H1 (cell line): ENCODE measurements around the gene ROBO4.

ENCODE experiments used
- BRCA1 ChIP-seq: IDR thresholded peaks from 2 replicates; pipeline ENCODE4 v1.6.1; 2012; ENCODE audit warnings: low read depth, low read length, improper control_type of control experiment
- CHD1 ChIP-seq: IDR thresholded peaks from 2 replicates; pipeline ENCODE4 v1.6.1; 2012; ENCODE audit warnings: low read depth, low read length, improper control_type of control experiment
- CTCF ChIP-seq, 3 experiments: IDR thresholded peaks; 1 replicate in 2 of 3; 2 replicates in 1 of 3; pipeline versions ENCODE4 v1.5.1 to v1.6.1; 2011; ENCODE audit warnings: low read length in 3 of 3, mild to moderate bottlenecking in 3 of 3, inconsistent platforms in 2 of 3, low read depth in 1 of 3, moderate library complexity in 1 of 3; ENCODE audit not compliant: insufficient read depth in 1 of 3; ENCODE audit errors: control extremely low read depth in 1 of 3
- JUND ChIP-seq: IDR thresholded peaks from 2 replicates; pipeline ENCODE4 v1.6.1; 2011; ENCODE audit warnings: mild to moderate bottlenecking, improper control_type of control experiment, low read length
- POLR2AphosphoS5 ChIP-seq: IDR thresholded peaks from 2 replicates; pipeline ENCODE4 v1.6.1; 2011; ENCODE audit warnings: low read depth, low read length
- TAF1 ChIP-seq: IDR thresholded peaks from 2 replicates; pipeline ENCODE4 v1.6.1; 2011; ENCODE audit warnings: mild to moderate bottlenecking, low read depth, low read length

- TF ChIP-seq CHD1, result no peak
- no peak for TF ChIP-seq TAF1
- no peak for TF ChIP-seq CTCF (IDR thresholded peaks at IDR 0.05; ENCODE audit: control extremely low read depth in 1 of 3, insufficient read depth in 1 of 3, low read depth in 1 of 3, low read length in 3 of 3)
- TF ChIP-seq BRCA1, result no peak
- no peak for TF ChIP-seq POLR2AphosphoS5
- no peak for TF ChIP-seq JUND
These were observed 38.2 kb upstream of the ROBO4 start, which contains the start of gene HEPACAM for GRCh38 chr11:124935548-124936514.
